GM19035 (cell line): Measurements from ENCODE around the gene EIF3D.

Source experiments
- ATAC-seq: cut with Tn5 transposase; IDR thresholded peaks from one replicate; pipeline ENCODE4 v1.9.1; 2021; ENCODE audit not compliant: unreplicated experiment

Gene EIF3D, protein sequence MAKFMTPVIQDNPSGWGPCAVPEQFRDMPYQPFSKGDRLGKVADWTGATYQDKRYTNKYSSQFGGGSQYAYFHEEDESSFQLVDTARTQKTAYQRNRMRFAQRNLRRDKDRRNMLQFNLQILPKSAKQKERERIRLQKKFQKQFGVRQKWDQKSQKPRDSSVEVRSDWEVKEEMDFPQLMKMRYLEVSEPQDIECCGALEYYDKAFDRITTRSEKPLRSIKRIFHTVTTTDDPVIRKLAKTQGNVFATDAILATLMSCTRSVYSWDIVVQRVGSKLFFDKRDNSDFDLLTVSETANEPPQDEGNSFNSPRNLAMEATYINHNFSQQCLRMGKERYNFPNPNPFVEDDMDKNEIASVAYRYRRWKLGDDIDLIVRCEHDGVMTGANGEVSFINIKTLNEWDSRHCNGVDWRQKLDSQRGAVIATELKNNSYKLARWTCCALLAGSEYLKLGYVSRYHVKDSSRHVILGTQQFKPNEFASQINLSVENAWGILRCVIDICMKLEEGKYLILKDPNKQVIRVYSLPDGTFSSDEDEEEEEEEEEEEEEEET

DNA sequence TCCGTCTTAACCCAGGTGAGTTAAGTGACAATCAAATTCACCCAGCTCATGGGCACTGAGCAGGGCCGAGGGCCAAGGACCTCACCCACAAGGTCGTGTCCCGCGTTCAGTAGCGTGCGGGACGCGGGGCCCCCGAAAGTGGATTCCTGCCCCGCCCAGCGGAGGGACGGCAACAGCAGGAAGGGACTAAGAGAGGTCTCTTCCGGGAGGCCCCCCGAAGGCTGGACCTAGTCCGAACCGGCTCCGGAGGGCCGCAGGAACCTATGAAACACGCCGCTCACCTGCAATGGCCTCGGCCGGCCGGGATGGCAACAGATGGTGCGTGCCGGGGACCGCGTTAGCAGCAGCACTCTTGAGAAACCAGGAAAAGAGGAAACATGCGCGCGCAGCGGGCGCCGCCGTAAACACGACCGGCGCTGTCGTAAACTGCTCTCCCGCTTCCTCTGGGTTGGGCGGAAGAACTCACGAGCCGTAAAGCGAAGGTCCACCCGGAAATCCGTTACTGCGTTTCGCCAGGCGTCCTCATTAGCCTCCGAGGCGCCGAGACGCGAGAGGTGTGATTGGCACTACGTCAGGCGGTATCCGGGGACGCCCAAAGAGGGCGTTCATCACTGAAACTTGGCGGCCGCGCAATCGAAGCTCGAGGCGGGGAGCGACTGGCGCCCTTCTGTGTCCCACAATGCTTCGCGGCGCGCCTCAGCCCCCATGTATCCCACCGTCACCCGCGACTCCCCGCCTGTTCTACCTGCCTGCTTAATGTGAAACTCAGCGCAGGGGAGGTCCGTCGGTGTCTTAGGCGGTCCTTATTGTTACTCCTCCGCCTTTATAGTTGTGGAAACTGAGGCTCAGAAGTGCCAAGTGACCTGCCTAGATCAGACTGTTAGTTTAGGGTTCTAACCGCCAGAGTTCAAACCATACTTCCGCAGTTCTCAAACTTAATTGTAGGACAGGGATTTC is at the start of gene EIF3D:
TSS of gene EIF3D (minus strand) at position 372 of the 957 bp plus-strand sequence. CDS start 3,045 bp downstream, outside the sequence.
- peak; percentile 95 for ATAC-seq

DNA sequence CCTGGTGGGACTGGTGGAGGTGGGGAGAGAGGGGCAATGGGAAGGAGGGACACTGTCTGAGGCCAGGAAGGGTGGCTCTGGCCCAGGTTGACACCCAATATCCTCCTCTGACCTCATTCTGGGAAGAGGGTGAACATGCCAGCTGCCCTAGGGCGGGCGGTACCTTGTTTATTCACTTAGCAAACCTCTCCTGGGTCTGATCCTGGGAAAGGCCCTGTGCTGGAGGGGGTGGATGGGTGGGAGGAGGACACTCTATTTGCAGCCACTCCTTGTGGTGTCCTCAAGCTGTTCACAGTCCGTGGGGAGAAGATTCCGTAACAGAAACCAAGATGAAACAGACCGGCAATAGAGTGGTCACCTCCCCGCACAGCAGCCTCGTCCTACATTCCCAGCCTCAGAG is 49.7 kb upstream of the EIF3D start:
- ATAC-seq, result no peak

DNA sequence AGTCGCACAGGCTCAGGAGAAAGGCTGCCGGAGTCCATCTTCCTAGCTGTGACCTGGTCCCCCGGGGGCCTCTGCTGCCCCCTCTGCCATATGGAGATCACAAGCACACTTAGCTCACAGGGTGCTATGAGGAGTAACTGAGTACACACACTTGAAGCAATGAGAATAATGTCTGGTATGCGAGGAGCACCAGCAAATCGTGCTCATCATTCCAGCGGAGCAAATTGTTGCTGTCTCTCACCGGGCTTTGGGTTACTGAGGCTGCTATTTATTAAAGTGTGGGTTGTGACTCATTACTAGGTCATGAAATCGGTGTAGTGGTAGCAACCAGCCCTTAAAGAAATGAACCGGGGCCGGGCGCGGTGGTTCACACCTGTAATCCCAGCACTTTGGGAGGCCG is 48.1 kb upstream of the EIF3D start:
- ATAC-seq, result no peak

DNA sequence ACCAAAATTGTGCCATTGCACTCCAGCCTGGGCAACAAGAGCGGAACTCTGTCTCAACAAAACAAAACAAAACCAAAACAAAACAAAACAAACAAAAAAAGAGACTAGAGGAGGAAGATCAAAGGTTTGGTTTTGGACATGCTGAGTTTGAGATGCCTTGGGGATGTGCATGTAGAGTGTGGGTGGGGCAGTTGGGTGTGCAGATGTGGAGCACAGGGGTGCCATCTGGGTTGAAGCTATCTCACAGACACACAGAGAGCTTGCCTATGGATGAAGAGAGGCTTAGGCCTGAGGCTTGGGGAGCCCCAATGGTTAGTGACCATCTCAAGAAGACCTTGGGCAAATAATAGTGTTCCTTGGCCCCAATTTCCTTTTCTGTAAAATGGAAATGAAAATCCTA is 45.8 kb upstream of the EIF3D start:
- ATAC-seq, result no peak

DNA sequence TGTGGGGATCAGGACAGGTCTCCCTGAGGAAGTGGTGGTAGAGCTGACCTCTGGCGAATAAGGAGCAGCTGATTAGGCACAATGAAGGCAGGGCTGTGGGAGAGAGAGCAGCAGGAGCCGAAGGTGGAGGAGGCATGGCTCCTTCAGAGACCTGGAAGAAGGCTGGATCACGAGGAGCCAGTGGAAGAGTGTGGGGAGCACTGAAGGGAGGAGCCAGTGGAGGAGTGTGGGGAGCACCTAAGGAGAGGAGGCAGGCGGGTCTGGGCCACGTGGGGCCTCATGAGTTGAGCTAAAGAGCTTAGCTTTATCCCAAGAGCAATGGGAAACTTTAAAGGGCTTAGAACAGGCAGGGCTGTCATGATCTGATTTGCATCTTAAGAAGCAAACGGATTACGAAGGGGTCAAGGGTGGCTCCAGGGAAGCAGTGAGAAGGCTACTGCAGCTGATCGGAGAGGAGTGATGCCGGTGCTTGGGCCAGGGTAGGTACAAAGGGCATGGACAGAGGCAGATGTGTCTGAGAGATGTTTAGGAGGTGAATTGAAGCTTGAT is 44.9 kb upstream of the EIF3D start:
- no peak for ATAC-seq

DNA sequence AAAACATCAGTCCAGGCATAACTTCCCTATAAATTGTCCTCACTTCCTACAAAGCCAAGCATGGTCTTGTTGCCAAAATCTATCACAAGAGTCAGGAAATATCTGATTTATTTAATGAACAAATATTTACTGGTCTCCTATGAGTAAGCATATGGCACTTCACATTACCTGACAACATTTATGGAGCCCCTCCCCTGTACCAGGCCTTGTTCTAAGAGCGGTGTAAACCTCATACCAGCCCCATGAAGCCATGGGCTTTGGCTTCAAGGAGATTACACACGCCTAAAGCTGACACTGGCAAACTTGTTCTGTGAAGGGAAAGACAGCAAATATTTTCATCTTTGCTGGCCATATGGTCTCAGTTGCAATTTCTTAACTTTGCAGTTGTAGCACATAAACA is 43.0 kb upstream of the EIF3D start:
- no peak for ATAC-seq

DNA sequence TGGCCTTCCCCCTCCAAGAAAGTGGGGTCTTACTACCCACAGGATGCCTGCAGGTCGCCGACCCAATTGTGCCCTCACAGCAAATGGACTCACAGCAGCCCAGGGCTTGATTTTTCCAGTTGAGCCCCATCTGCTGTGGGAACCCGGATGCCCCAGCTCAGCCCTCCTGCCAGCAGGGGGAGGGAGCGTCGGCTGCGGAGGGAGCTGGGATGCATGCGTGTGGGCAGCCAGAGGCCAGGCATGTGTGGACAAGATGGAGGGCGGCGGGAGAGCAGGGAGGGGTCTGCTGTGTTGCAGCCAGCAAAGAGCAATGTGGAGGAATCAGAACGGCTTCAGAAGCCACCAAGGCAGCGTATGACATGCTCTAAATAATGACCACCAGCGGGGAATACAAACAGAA is 41.0 kb upstream of the EIF3D start:
- no peak for ATAC-seq

DNA sequence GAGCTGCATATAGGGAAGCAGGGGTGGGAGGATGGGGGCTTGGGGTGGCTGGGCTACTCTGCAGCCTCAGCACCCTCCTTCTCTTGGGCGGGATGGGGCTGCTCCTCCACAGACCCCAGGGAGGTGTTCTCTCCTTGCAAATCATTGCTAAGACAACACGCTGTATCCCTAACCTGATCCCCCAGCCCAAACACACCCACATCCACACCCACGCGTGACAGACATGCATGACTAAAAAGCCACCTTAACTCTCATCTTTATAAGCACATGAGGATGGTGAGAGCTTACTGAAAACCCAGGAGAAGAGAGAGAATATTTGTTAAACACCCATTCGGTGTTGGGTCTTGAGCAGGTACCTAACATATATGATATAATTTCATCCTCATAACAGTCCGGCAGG is 39.9 kb upstream of the EIF3D start:
- no peak for ATAC-seq

DNA sequence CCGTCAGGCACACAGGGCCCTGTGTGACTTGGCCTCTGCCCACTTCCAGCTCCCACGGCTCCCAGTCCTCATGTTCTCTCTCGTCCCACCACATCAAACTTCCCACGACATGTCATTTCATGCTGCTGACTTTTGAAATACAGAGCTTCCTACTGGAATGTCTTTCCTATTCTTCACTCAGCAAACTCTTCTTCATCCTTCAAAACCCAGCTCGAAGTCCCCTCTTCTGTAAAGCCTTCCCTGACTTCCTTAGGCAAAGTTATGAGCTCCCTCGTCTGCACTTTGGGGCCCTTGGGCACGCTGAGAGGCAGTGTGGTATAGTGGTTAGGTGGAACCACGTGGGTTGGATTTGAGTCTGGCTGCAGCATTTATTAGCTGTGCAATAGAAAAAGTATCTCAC is 37.8 kb upstream of the EIF3D start:
- ATAC-seq, result no peak

DNA sequence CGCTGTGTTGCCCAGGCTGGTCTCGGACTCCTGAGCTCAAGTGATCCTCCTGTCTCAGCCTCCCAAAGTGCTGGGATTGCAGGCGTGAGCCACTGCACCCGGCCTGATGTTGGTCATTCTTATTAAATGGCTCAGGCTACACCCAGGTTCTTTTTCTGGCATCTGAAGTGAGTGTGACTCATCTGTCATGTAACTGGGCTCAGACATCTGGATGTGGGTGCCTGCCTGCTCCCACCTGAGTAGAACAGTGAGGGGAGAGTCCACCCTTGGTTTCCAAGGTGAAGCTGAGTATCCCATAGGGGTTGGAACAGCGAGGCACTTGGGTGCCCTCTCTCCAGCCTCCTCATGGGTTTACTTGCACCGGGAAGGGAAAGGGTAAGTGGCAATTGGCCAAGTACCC is 36.7 kb upstream of the EIF3D start:
- no peak for ATAC-seq

DNA sequence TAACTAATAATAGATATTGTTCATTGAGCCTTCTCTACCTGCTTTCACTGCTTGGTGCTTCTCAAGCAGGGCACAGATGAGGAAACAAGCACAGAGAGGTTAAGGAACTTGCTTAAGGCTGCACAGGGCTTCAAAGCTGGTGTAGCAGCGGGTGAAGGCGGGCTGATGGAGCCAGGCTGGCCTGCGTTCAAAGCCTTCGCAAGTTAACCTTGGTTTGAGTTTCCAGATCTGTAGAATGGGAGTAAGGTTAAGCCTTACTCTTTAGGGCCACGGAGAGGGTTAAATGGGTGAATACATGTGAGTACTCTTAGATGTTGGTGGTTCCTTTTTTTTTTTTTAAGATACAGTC is 36.2 kb upstream of the EIF3D start:
- ATAC-seq, result no peak

DNA sequence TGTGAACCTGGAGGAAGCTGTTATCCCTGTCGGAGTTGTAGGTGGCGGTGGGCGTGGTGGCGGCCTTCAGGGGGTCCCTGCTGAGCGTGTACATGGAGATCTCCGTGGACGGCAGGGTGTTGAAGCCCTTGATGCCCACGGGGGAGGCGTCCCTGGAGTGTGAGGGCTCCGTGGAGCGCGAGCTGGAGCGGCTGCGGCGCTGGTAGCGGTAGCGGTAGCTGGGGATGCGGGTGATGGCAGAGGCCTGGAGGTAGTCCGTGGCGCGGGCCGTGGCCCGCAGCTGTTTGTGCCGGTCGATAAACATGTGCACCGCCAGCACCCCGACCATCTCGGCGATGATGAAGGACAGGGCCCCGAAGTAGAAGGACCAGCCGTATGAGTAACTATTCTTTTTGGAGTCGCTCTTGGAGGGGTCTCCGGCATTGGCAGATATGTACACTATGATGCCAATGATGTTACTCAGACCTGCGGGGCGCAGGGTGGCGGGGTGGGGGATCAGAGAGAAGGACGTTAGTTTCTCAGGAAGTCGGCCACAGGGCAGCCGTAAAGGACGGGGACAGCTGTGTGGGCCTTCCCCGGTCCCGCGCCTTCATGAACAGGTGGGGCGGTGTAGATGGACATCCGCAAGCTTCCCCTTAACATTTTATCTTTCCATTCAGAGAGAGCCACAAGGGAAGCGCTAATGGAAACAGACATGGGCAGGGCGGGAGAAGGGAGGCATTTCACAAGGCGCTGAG is 35.6 kb upstream of the EIF3D start:
- ATAC-seq, result no peak

DNA sequence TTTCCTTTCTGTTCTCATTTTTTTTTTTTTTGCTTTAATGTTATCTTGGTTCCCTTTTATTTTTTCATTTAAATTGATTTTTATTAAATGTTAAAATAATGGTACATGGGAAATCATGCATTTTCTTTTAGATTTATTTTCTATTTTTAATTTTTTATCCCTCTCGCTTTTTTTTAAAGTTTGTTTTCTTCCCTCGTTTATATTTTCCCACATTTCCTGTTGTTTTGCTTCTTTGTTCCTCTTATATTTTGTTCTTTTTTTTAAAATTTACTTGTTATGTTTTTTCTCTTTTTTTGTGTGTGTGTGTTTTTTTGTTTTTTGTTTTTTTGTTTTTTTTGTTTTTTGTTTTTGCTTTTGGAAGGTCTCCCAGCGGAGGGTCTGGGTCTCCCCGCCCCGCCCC is 34.9 kb upstream of the EIF3D start:
- ATAC-seq, result no peak

DNA sequence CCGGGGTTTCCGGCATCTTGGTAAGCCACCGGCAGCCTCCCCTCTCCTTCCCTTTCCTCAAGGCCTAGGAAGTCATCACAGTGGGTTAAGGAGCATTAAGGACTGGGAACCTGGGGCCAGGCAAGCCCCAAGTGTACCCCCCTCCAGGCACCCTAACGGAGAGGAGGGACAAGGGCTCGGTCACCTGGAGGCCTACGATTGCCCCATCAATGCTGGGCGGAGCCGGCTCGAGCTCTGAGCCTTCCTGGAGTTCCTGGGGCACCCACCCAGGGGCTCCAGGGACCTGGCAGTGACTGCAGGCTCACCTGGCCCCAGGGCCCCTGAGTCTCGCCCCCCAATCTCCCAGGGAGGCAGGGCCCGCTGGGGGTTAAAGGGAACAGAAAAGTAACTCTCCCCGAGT is 34.5 kb upstream of the EIF3D start:
- no peak for ATAC-seq

DNA sequence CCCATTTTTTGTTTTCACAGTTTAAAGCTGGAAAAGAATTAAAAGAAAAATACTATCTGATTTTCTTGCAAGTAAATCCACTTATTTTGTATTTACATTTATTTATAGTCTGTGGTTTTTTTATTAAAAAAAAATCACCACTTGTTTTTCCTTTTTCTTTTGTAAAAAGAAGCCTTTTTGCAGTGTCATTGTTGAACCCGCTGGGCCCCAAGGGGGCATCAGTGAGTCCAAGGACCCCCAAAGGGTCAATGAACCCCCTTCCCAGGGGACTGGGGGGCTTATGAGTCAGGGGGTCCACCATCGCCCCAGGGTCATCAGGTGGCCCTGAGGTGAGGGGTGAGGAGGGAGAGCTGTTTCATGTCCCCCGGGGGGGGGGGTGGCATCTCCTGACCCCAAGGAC is 34.0 kb upstream of the EIF3D start:
- no peak for ATAC-seq

DNA sequence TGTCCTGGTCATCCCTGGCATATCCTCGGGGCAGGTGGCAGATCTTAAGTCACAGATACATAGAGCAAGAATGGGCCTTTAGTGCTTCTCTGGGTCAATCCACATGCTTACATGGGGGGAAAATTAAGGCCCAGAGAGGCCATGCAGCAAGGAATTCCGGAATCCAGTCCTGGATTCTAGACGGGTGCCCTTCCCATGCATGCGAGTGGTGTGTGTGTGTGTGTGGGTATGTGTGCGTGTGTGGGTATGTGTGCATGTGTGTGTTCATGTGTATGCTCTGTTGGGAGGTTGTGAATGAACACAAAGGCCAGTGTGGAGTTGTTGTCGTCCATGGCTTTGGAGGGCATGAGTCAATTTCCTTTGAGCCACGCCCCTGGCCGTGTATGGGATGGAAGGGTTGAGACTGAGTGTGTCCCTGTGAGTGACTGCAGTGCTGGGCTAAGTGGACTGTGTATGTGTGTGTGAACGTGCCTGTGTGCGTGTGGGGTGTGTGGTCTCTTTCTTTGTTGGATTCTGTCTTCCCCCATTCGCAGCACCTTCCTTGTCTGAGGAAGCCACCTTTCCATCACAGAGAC is 33.4 kb upstream of the EIF3D start:
- ATAC-seq, result no peak

DNA sequence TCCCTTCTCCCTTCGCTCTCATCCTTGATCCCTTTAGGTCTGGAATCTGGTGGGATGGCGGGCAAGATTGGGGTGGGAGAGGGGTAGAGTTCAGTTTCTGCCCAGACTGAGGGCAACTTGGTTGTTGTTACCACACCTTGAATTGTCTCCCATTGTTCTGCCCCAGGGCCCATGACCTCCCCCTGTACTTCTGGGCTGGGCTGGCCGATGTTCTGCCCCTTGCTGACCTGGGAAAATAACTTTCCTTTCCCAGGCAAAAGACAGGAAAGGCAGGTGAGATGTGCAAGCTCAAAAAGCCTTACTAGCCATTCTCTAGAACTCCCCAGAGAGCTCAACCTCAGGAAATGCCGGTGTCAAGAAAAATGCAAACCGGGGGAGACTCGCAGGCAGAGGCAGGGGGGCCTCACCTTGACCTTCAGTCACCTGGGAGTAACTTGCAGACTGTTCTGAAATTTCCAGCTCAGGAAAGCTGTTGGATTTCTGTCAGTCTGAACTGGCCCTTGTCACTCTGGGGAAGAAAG is 32.4 kb upstream of the EIF3D start:
- no peak for ATAC-seq

DNA sequence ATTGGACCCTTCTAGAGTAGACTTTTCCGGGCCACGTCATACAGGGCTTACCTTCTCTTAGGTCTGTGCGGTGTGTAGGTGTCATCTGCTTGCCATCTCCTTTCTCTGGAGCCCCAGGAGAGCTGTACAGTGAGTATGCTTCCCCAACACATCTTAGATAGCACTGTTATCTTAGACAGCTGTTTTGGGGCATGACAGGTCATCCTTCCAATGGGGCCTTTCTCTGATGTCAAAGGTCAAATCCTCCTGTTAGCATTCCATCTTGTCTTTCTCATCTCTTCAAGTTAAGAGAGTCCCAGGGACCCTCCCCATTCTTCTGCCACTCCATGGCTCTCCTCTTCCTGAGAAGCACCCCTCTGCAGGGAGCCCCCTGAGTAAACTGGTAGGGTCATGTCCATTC is 31.0 kb upstream of the EIF3D start:
- ATAC-seq, result no peak

DNA sequence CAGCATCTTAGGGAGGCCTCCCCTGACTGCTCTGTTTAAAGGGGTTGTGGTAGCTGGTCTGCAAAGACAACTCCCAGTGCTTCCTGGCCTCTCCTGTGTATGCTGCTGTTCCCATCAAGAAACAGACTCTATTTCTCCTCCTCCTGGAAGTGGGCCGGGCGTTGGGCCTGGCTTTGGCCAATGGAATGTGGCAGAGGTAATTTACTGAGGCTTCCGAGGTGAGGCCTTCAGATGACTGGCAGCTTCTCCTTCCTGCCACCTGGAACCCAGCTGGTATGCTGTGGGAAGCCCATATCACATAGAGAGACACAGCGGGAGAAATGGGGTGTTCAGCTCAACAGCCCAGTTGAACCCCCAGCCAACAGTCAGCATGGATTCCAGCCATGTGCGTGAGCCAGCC is 25.1 kb upstream of the EIF3D start:
- ATAC-seq, result no peak

DNA sequence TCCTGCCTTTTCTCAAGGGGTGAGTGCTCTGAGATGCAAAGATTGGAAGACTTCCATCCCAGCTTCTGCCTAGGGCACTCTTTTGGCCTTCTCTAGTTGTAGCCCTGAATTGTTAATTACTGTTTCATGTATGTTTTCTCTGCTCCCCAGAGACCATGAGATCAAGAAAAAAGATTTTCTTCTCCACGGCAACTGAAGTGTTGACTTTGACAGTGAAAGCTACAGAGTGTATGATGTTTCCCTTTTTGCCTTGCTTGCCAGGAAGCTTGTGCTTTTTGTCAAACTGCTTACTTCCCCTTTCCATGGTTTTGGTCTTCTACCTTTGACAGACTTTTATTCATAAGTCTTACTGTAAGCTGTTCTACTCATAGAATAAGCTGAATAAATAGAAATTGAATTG is 23.3 kb upstream of the EIF3D start:
- ATAC-seq, result no peak
